Activated naive CD4-positive, alpha-beta T cell treated with anti-CD3 and anti-CD28 coated beads, Interleukin-2, amount 50 U/mL, for 24 hours (primary cell): ENCODE measurements around the gene DYNLRB2.

Experiments used
- H3K27ac Mint-ChIP-seq: one replicate; pipeline ENCODE4 v1.8.0; 2021; ENCODE audit warnings: mild to moderate bottlenecking, mixed read lengths
- H3K27me3 Mint-ChIP-seq: one replicate; pipeline ENCODE4 v1.8.0; 2021; ENCODE audit warnings: mixed read lengths
- H3K36me3 Mint-ChIP-seq: one replicate; pipeline ENCODE4 v1.8.0; 2021; ENCODE audit warnings: mixed read lengths
- H3K4me1 Mint-ChIP-seq: one replicate; pipeline ENCODE4 v1.8.0; 2021; ENCODE audit warnings: mixed read lengths
- H3K4me3 Mint-ChIP-seq: one replicate; pipeline ENCODE4 v1.8.0; 2021; ENCODE audit warnings: mild to moderate bottlenecking, mixed read lengths
- H3K9me3 Mint-ChIP-seq: one replicate; pipeline ENCODE4 v1.8.0; 2021; ENCODE audit warnings: mixed read lengths

DYNLRB2 gene

DNA sequence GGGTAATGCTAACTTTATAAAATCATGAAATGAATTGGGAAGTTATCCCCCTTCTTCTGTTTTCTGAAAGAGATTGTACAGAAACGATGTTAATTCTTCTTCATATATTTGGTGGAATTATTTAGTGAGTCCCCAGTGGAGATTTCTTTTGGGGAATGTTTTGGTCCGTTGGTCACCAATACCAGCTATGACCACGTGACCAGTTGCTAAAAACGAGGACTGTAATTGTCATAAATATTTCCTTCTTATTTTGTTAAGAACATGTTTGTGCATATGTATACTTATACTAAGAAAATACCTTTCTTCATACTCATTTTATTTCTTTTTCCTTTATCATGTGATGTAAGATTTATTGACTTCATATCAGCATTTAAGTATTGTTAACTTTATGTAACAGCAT is 10.3 kb upstream of the DYNLRB2 start:
- peaks cover 4% of the 10 kb centered on the region for H3K27me3 Mint-ChIP-seq
- H3K4me3 Mint-ChIP-seq: no peak overlapping the region
- no peaks in the 10 kb centered on the region for H3K36me3 Mint-ChIP-seq
- H3K9me3 Mint-ChIP-seq: no peaks in the 10 kb centered on the region
- no peak overlapping the region for H3K27ac Mint-ChIP-seq
- peaks cover 4% of the 10 kb centered on the region for H3K4me1 Mint-ChIP-seq

DNA sequence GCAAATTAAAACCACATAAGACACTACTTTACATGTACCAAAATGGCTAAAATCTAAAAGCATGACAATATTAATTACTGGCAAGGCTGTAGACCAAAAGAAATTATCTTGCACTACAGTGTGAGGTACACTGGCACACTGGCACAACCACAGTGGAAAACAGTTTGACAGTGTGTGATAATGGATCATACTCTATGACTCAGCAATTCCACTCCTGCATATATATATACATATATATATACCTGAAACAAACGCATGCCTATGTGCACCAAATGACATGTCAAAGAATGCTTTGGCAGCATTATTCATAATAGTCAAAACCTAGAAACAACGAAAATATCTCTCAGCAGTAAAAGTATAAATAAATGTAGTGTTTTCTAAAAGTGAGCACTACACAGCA is 4.6 kb upstream of the DYNLRB2 start:
- H3K27ac Mint-ChIP-seq: no peak overlapping the region
- peaks cover 4% of the 10 kb centered on the region for H3K9me3 Mint-ChIP-seq
- H3K4me1 Mint-ChIP-seq: peaks cover 16% of the 10 kb centered on the region
- no peaks in the 10 kb centered on the region for H3K36me3 Mint-ChIP-seq
- no peak overlapping the region for H3K4me3 Mint-ChIP-seq
- peaks cover 5% of the 10 kb centered on the region for H3K27me3 Mint-ChIP-seq

DNA sequence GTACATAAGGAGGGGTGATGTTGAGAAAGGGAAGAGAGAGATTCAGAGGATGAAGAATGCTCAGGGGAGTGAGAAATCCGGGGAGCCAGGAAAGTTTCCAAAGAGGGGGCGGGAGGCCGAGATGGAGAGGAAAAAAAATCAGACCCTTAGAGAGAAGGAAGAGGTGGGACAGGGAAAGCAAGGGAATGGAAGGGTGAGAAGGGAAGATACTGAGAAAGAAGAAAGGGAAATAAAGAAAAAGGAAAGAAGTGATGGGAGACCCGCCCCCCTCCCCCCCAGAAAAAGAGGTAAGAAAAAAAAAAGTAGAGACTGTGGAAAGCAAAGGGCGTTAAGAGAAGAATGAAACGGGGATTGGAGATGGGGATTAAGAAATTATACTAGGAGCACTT is 507 bp downstream of the DYNLRB2 start:
- peak overlapping the region; percentile 99 for H3K27ac Mint-ChIP-seq
- H3K27me3 Mint-ChIP-seq: no peaks in the 10 kb centered on the region
- peaks cover 24% of the 10 kb centered on the region for H3K4me1 Mint-ChIP-seq
- H3K9me3 Mint-ChIP-seq: peaks cover 4% of the 10 kb centered on the region
- H3K36me3 Mint-ChIP-seq: no peaks in the 10 kb centered on the region
- H3K4me3 Mint-ChIP-seq: peak overlapping the region; percentile 95

DNA sequence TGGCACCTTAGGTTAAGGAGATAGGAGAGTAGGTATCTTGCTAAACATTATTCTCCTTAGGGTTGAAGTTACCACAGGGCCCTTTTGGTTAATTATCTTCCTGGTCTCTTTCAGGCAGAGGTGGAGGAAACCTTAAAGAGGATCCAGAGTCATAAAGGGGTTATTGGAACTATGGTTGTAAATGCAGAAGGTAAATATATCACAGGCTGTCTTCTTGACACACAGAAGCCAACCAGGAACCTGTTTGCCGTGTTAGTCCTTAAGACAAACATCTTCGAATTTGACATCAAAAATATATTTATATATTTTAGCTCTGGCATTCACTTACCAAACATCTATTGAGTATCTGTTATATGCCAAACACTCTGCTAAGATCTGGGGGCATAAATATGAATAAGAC is 2.4 kb downstream of the DYNLRB2 start:
- Mint-ChIP-seq H3K27me3 (no peaks in the 10 kb centered on the region), H3K4me1 (peaks cover 28% of the 10 kb centered on the region), H3K27ac (no peak overlapping the region), H3K4me3 (no peak overlapping the region), H3K36me3 (no peaks in the 10 kb centered on the region), H3K9me3 (peaks cover 4% of the 10 kb centered on the region)

DNA sequence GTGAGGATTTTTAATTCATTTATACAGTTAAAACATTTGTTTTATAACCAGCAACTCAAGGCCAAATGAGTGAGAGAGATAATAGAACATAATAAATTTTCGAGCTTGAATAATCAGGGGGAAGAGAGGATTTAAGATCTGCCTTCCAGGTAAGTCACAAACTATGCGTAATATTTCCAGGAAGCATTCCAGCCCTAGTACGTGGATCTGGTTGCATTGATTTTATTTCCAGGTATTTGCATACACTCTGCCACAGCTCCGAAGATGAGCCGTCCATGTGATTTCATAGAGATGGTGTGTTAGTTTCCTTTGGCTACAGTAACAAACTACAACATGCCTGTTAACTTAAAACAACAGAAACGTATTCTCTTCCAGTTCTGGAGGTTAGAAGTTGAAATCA is 3.5 kb downstream of the DYNLRB2 start:
- Mint-ChIP-seq H3K27me3 (no peaks in the 10 kb centered on the region), H3K9me3 (peaks cover 4% of the 10 kb centered on the region), H3K36me3 (no peaks in the 10 kb centered on the region), H3K4me1 (peaks cover 28% of the 10 kb centered on the region), H3K27ac (no peak overlapping the region), H3K4me3 (no peak overlapping the region)

DNA sequence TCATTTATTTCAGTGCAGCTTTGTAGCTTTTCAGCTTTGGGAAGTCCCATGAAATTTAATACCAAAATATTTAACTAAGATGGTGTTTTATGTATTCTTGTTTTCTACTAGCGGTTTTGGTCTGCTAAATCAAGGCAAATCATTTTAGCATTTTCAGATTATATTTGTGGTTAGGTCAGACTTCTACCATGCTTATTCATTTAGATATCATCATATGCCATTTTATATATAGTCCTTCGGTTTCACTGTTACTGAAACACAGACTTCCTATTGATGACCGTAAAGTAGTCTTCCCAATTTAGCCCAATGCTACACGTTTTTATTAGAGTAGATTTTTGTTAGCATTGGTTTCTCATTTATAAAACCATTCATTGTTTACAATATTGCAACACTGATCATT is 5.5 kb downstream of the DYNLRB2 start:
- peaks cover 12% of the 10 kb centered on the region for H3K4me1 Mint-ChIP-seq
- no peak overlapping the region for H3K4me3 Mint-ChIP-seq
- no peaks in the 10 kb centered on the region for H3K36me3 Mint-ChIP-seq
- no peak overlapping the region for H3K27ac Mint-ChIP-seq
- H3K27me3 Mint-ChIP-seq: no peaks in the 10 kb centered on the region
- H3K9me3 Mint-ChIP-seq: no peaks in the 10 kb centered on the region

DNA sequence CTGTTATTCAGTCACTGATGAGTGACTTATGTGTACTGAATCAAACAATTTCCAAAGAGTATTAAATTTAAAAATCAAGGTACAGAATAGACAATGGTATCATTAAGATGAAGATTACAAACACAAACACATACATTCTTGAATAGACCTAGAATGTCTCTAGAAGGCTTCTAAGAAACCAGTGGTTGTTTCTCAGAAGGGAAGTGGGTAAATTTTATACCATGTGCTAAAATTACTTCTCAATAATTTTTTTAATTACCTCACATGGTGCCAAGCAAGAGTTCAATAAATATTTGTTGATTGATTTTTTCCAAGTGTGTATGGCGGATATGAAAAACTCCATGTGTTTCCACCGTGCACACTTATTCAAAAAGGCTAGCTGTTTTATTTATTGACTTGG is 6.4 kb downstream of the DYNLRB2 start:
- Mint-ChIP-seq H3K9me3 (no peaks in the 10 kb centered on the region), H3K27me3 (no peaks in the 10 kb centered on the region), H3K27ac (no peak overlapping the region), H3K4me3 (no peak overlapping the region), H3K36me3 (no peaks in the 10 kb centered on the region), H3K4me1 (peaks cover 4% of the 10 kb centered on the region)

DNA sequence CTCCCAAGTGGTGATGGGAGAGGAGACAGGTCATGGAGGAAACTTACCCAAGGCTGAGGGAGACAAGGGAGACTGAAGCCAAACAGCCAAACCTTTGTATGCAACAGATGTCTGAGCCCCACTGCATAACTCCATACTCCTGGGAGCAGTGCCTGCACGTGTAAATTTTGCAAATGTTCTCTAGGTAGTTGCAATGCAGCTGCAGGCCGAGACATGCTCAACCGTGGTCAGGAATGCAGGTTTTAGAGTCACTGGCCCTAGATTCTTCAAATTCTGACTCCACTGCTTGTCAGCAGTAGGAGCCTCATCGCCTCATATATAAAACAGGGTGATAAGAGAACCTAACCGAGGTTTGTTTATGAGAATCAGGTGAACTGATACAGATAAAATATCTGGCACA is 11.5 kb downstream of the DYNLRB2 start:
- Mint-ChIP-seq H3K4me3 (no peak overlapping the region), H3K9me3 (no peaks in the 10 kb centered on the region), H3K4me1 (peaks cover 17% of the 10 kb centered on the region), H3K27ac (no peak overlapping the region), H3K27me3 (no peaks in the 10 kb centered on the region), H3K36me3 (no peaks in the 10 kb centered on the region)

DNA sequence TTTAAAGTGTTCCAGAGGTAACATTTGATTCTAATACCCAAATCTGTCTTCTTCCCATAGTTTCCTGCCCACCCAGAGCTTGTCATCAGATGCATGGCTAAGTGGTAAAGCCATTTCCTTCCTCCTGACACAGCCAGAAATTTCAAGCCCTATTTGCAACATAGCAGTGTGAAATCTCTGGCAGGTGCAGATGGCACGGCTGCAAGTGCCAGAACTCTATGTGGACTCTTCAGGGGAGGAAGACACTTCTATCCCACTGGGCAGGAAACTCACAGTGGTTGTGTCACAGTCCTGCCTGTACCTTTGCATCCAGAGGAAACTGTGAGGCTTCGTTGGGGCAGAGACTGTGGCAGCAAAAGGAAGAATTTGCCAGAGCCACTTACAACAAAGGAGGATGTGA is 13.2 kb downstream of the DYNLRB2 start:
- no peaks in the 10 kb centered on the region for H3K9me3 Mint-ChIP-seq
- H3K27me3 Mint-ChIP-seq: no peaks in the 10 kb centered on the region
- no peak overlapping the region for H3K27ac Mint-ChIP-seq
- peaks cover 17% of the 10 kb centered on the region for H3K4me1 Mint-ChIP-seq
- no peaks in the 10 kb centered on the region for H3K36me3 Mint-ChIP-seq
- H3K4me3 Mint-ChIP-seq: no peak overlapping the region

DNA sequence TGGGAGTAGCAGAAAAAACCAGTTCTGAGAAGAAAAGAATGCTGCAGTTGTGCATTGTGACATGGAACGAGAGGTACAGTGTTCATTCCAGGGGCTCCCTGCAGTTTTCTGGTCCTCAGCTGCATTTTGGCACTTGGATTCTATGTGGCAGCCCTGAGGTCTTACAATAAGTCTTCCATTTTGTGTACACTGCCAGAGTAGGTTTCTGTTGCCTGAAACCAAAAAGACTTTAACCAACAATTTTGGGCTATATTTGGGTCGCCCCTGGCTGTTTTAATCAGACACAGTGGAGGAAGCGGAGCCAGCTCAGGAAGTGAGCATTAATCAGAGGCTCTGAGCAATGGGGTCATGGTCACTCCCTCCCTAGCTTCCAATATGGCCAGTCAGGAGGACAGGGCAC is 15.7 kb downstream of the DYNLRB2 start:
- no peak overlapping the region for H3K27ac Mint-ChIP-seq
- no peaks in the 10 kb centered on the region for H3K36me3 Mint-ChIP-seq
- H3K9me3 Mint-ChIP-seq: no peaks in the 10 kb centered on the region
- no peak overlapping the region for H3K4me3 Mint-ChIP-seq
- no peaks in the 10 kb centered on the region for H3K27me3 Mint-ChIP-seq
- peaks cover 17% of the 10 kb centered on the region for H3K4me1 Mint-ChIP-seq

DNA sequence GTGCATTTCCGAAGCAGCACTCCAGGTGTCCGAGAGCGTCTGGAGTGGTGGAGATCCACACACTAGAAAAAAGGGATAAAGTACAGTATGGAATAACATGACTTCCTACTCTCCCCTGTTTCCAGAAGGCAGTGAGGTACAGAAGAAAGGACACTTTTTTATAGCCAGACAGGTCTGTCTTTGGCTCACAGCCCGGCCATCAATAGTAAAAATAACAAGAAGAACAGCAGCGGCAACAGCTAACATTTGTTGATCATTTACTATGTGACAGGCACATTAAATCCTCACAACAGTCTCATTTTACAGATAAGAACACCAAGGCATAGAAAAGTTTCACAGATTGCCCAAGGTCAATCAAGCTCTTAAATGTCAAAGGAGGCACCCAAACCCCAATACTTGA is 16.2 kb downstream of the DYNLRB2 start:
- H3K4me1 Mint-ChIP-seq: peaks cover 17% of the 10 kb centered on the region
- H3K27me3 Mint-ChIP-seq: no peaks in the 10 kb centered on the region
- no peaks in the 10 kb centered on the region for H3K9me3 Mint-ChIP-seq
- H3K4me3 Mint-ChIP-seq: no peak overlapping the region
- H3K27ac Mint-ChIP-seq: no peak overlapping the region
- no peaks in the 10 kb centered on the region for H3K36me3 Mint-ChIP-seq

DNA sequence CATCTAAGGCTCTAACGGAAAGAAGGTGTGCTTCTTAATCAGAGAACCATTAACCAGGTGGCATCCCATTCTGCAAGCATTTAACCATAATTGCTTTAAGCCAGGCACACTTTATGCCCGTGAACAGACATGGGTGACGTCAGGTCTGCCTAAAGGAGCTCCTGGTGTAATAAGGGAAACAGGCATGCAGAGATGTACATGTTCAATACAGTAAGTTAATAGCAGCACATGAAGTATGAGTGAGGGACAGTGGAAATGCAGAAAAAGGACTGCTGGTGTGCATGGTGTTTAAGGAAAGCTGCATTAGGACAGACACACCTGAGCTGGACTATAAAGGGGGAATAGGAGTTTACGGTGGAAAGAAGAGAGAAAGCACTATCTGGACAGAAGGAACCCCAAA is 18.6 kb downstream of the DYNLRB2 start:
- no peak overlapping the region for H3K4me3 Mint-ChIP-seq
- H3K27me3 Mint-ChIP-seq: no peaks in the 10 kb centered on the region
- H3K4me1 Mint-ChIP-seq: peaks cover 12% of the 10 kb centered on the region
- H3K27ac Mint-ChIP-seq: no peak overlapping the region
- H3K9me3 Mint-ChIP-seq: no peaks in the 10 kb centered on the region
- no peaks in the 10 kb centered on the region for H3K36me3 Mint-ChIP-seq

DNA sequence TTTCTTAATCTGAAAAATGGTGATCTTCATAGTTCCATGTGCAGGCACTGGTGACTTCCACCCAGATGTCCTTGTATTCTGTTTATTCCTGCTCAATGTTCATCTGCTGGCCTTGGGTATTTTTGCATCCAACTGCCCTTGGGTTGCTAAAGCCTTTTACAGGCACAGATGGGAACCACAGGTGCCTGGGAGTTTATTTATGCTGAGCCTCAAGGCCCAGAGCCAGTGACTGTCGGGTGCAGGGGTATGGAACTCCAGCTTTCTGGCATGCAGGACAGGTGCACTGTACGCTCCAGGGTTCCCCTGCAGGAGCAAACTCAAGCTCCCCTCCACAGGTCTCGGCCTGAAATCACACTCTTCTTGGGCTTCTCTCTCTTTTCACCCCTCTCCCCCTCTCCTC is 22.3 kb downstream of the DYNLRB2 start:
- Mint-ChIP-seq H3K27ac (no peak overlapping the region), H3K27me3 (no peaks in the 10 kb centered on the region), H3K36me3 (peaks cover 2% of the 10 kb centered on the region), H3K9me3 (no peaks in the 10 kb centered on the region), H3K4me1 (peaks cover 22% of the 10 kb centered on the region), H3K4me3 (no peak overlapping the region)

DNA sequence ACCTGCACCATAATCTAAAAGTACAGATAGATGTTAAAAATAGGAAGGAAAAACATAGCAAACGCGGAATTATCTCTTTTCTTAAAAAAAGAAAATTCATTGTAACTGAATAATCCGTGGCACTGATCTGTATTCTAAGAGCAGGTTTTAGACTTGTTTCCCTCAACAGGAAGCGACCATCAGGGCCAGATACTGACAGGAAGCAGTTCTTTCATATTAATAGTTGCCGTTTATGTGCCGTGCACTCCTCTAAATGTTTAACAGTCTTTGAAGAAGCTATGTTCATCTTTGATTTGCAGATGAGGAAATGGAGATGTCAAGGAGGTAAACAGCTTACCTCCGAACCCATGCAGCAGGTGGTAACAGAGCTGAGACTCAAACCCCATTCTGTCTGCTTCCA is 23.6 kb downstream of the DYNLRB2 start:
- Mint-ChIP-seq H3K27me3 (no peaks in the 10 kb centered on the region), H3K36me3 (peaks cover 2% of the 10 kb centered on the region), H3K4me1 (peaks cover 29% of the 10 kb centered on the region), H3K27ac (peak overlapping the region; percentile 33), H3K4me3 (no peak overlapping the region), H3K9me3 (no peaks in the 10 kb centered on the region)

DNA sequence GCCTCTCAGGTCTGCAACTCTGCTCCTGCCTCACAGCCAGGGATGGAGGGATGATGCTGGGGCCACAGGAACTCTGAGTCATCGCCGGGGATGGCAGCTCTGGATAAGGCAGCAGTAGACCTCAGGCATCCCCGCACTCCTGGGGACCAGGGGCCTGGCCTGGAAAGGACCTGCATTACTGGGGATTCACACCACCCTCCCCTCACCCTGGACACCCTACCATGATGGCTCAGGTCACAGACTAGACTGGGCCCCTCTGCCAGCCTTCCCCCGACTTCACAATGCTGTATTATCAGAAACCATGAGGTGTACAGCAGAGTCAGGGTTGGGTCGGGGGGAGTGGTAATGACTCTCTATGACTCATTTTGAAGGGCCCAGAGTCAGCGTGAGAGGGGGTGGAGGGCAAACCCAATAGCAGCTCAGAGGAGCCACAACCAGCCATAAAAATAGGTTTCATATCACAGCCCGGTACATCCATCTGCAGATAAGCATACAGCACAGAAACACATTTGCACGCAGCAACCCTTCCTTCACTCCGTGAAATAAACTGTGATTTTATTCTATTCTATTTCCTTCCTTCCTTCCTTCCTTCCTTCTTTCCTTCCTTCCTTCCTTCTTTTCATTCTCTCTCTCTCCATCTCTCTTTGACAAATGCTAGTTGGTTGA is 28.8 kb downstream of the DYNLRB2 start:
- no peaks in the 10 kb centered on the region for H3K27me3 Mint-ChIP-seq
- peaks cover 2% of the 10 kb centered on the region for H3K36me3 Mint-ChIP-seq
- peak overlapping the region; percentile 60 for H3K27ac Mint-ChIP-seq
- H3K9me3 Mint-ChIP-seq: no peaks in the 10 kb centered on the region
- peak overlapping the region; percentile 1 for H3K4me3 Mint-ChIP-seq
- H3K4me1 Mint-ChIP-seq: peaks cover 36% of the 10 kb centered on the region

DNA sequence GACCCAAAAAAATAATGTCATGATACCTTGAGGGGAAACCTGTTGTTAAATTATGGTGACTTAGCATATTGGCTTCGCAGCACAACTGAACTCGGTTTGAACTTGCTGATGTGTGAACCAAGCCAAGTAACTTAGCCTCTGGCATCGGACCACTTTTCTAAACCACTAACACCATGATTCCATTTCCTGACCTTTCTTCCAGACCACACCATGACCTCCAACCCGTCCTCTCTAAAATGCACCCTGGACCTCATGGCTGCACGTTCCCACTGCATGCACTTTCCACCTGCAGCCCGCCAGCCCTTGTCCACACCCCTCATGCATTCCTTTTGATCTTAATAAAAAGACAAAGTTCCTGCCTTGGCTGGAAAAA is 29.3 kb downstream of the DYNLRB2 start:
- Mint-ChIP-seq H3K4me1 (peaks cover 31% of the 10 kb centered on the region), H3K27me3 (no peaks in the 10 kb centered on the region), H3K4me3 (peak overlapping the region; percentile 1), H3K9me3 (no peaks in the 10 kb centered on the region), H3K27ac (peak overlapping the region; percentile 60), H3K36me3 (peaks cover 2% of the 10 kb centered on the region)

DNA sequence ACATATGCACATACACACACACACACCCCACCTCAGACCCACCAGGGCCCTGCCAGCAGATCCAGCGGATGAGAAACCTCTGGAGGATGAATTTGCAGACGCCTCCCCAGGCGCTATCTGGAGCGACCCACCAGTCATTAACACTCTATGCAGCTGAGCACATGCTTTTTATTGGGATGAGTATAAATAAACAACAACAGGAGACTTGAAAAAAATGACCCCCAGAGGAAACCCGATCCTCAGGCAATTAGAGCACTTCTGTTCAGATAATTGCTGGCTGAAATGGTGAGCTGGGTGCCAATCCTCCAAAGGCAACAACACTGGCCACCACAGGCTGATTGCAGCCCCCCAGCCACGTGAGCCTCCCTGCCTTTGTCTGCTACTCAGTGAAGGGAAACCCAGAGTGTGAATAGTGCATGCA is 32.9 kb downstream of the DYNLRB2 start:
- Mint-ChIP-seq H3K4me1 (peaks cover 33% of the 10 kb centered on the region), H3K4me3 (no peak overlapping the region)

More for the DNA sequence above, 32.9 kb downstream of the DYNLRB2 start:
- no peaks in the 10 kb centered on the region for H3K36me3 Mint-ChIP-seq
- H3K27me3 Mint-ChIP-seq: no peaks in the 10 kb centered on the region
- no peak overlapping the region for H3K27ac Mint-ChIP-seq
- H3K9me3 Mint-ChIP-seq: no peaks in the 10 kb centered on the region
